HCT116 (cell line): Measurements from ENCODE around the gene SYNGR1. TPM values are rescaled to one million over a fixed set of nuclear protein-coding genes. Genes with fewer than 3 reads are reported as not detected.

Source experiments
- ATAC-seq: fragments of 200-7000 bp; cut with Tn5 transposase; 2 replicates; pipeline ENCODE4 v1.9.1; 2020; ENCODE audit warnings: mild to moderate bottlenecking, moderate library complexity
- BruUV-seq: library from RNA; stranded (reverse); fragments of 400-500 nt; replicated peaks from 2 replicates; lab custom pipeline; 2021; lab: Mats Ljungman, UMichigan
- CTCF ChIA-PET: fragments of 300-600 bp; sonication (Branson Sonifier 250); formaldehyde crosslinking; loops from one replicate; lab custom pipeline; 2021; ENCODE audit warnings: antibody characterized with exemption; lab: Charles Lee
- POLR2A ChIA-PET: fragments of 300-600, 350-600 bp; sonication (Branson Sonifier 250); formaldehyde crosslinking; loops from one replicate; lab custom pipeline; 2021; ENCODE audit warnings: antibody characterized with exemption; lab: Charles Lee
- RAD21 ChIA-PET, 2 experiments: fragments of 300-600 bp; sonication (Branson Sonifier 250); formaldehyde crosslinking; loops; one replicate each; lab custom pipeline; 2023; ENCODE audit warnings: low total read pairs in 2 of 2; ENCODE audit not compliant: uncharacterized antibody in 2 of 2, unreplicated experiment in 2 of 2, low non-redundant PET in 1 of 2; lab: Charles Lee
- DNase-seq: peaks from one replicate; pipeline ENCODE4 v3.0.0-alpha.2; 2010; ENCODE audit warnings: low read depth, low spot score
- H2AFZ ChIP-seq: fragments of 200-600 bp; shearing (Covaris generic), sonication (generic); 2 replicates; pipeline ENCODE4 v1.6.1; 2017; ENCODE audit warnings: low read depth, mixed run types, mixed read lengths, antibody characterized with exemption, low read length; ENCODE audit not compliant: poor library complexity, severe bottlenecking
- H3K27ac ChIP-seq: 2 replicates; pipeline ENCODE4 v1.5.1; 2012; ENCODE audit warnings: low read depth, low read length
- H3K27me3 ChIP-seq: fragments of 200-600 bp; sonication (generic); 2 replicates; pipeline ENCODE4 v1.6.1; 2016; ENCODE audit warnings: mixed run types, low read length, mixed read lengths; ENCODE audit not compliant: insufficient read depth
- H3K36me3 ChIP-seq, 2 experiments: fragments of 200-500 bp in 1 of 2; fragments of 200-600 bp in 1 of 2; sonication (Bioruptor generic) in 1 of 2; sonication (generic) in 1 of 2; 2 replicates each; pipeline versions ENCODE4 v1.5.1 to v1.6.1; 2014 to 2016; ENCODE audit warnings: low read length in 2 of 2, inconsistent platforms in 1 of 2, mixed read lengths in 1 of 2, mixed run types in 1 of 2; ENCODE audit not compliant: insufficient read depth in 2 of 2, control insufficient read depth in 1 of 2
- H3K4me1 ChIP-seq, 2 experiments: fragments of 200-600 bp in 1 of 2; sonication (generic) in 1 of 2; 2 replicates each; pipeline versions ENCODE4 v1.5.1 to v1.6.1; 2012 to 2017; ENCODE audit warnings: low read length in 2 of 2, inconsistent platforms in 1 of 2, mild to moderate bottlenecking in 1 of 2, mixed read lengths in 1 of 2, mixed run types in 1 of 2, moderate library complexity in 1 of 2; ENCODE audit not compliant: insufficient read depth in 2 of 2, control insufficient read depth in 1 of 2
- H3K4me2 ChIP-seq: fragments of 200-600 bp; sonication (generic); 2 replicates; pipeline ENCODE4 v1.6.1; 2017; ENCODE audit warnings: mixed run types, low read length, mixed read lengths
- H3K4me3 ChIP-seq, 2 experiments: fragments of 200-600 bp in 1 of 2; sonication (generic) in 1 of 2; replicated peaks in 1 of 2; 2 replicates each; pipeline ENCODE4 v1.5.1; 2011 to 2016; ENCODE audit warnings: low read length in 2 of 2, control low read depth in 1 of 2, low read depth in 1 of 2, mild to moderate bottlenecking in 1 of 2, mixed read lengths in 1 of 2, mixed run types in 1 of 2
- H3K79me2 ChIP-seq: fragments of 200-600 bp; sonication (generic); 2 replicates; pipeline ENCODE4 v1.6.1; 2017; ENCODE audit warnings: mild to moderate bottlenecking, mixed run types, low read length, moderate library complexity, mixed read lengths; ENCODE audit not compliant: insufficient read depth
- H3K9ac ChIP-seq: fragments of 200-600 bp; sonication (generic); 2 replicates; pipeline ENCODE4 v1.6.1; 2016; ENCODE audit warnings: low read length, mixed read lengths
- H3K9me2 ChIP-seq: fragments of 200-600 bp; sonication (generic), shearing (Covaris generic); 2 replicates; pipeline ENCODE4 v1.6.1; 2017; ENCODE audit warnings: mixed run types, mild to moderate bottlenecking, moderate library complexity; ENCODE audit not compliant: insufficient read depth
- H3K9me3 ChIP-seq, 2 experiments: fragments of 200-500 bp in 1 of 2; fragments of 200-600 bp in 1 of 2; sonication (Bioruptor generic) in 1 of 2; sonication (generic) in 1 of 2; 2 replicates each; pipeline ENCODE4 v1.6.1; 2014 to 2017; ENCODE audit warnings: low read length in 2 of 2, mixed read lengths in 2 of 2, inconsistent platforms in 1 of 2, low read depth in 1 of 2, mild to moderate bottlenecking in 1 of 2, mixed run types in 1 of 2, moderate library complexity in 1 of 2; ENCODE audit not compliant: control insufficient read depth in 1 of 2, insufficient read depth in 1 of 2
- H4K20me1 ChIP-seq: fragments of 200-600 bp; sonication (generic), shearing (Covaris generic); 2 replicates; pipeline ENCODE4 v1.6.1; 2017; ENCODE audit warnings: mixed run types, mild to moderate bottlenecking, moderate library complexity; ENCODE audit not compliant: insufficient read depth
- CBX3 ChIP-seq: IDR thresholded peaks from 2 replicates; pipeline ENCODE4 v1.6.1; 2012; ENCODE audit warnings: low read depth
- CEBPB ChIP-seq: IDR thresholded peaks from 2 replicates; pipeline ENCODE4 v1.6.1; 2012; ENCODE audit warnings: low read depth
- EGR1 ChIP-seq: IDR thresholded peaks from 2 replicates; pipeline ENCODE4 v1.6.1; 2012; ENCODE audit warnings: low read depth
- EZH2 ChIP-seq: fragments of 200-600 bp; sonication (generic); IDR thresholded peaks from 2 replicates; pipeline ENCODE4 v1.6.1; 2017; ENCODE audit warnings: antibody characterized with exemption, mixed run types
- EZH2phosphoT487 ChIP-seq: fragments of 200-600 bp; IDR thresholded peaks from 2 replicates; pipeline ENCODE4 v1.6.1; 2018; ENCODE audit warnings: antibody characterized with exemption, borderline replicate concordance
- FOSL1 ChIP-seq: IDR thresholded peaks from 2 replicates; pipeline ENCODE4 v1.6.1; 2012; ENCODE audit warnings: low read depth
- JUND ChIP-seq: IDR thresholded peaks from 2 replicates; pipeline ENCODE4 v1.6.1; 2012
- MAX ChIP-seq: IDR thresholded peaks from 2 replicates; pipeline ENCODE4 v1.6.1; 2012
- POLR2AphosphoS5 ChIP-seq: IDR thresholded peaks from 2 replicates; pipeline ENCODE4 v1.6.1; 2011; ENCODE audit warnings: mild to moderate bottlenecking, low read depth, low read length, moderate library complexity
- RAD21 ChIP-seq: IDR thresholded peaks from 2 replicates; pipeline ENCODE4 v1.6.1; 2012; ENCODE audit warnings: low read depth, mild to moderate bottlenecking
- SIN3A ChIP-seq: IDR thresholded peaks from 2 replicates; pipeline ENCODE4 v1.6.1; 2012; ENCODE audit warnings: low read depth
- SP1 ChIP-seq: IDR thresholded peaks from 2 replicates; pipeline ENCODE4 v1.6.1; 2012; ENCODE audit warnings: low read depth
- SRF ChIP-seq: IDR thresholded peaks from 2 replicates; pipeline ENCODE4 v1.6.1; 2012; ENCODE audit warnings: low read depth
- ZBTB33 ChIP-seq: IDR thresholded peaks from 2 replicates; pipeline ENCODE4 v1.6.1; 2011; ENCODE audit warnings: mild to moderate bottlenecking, low read length, moderate library complexity; ENCODE audit not compliant: insufficient replicate concordance; ENCODE audit errors: extremely low read depth
- ZFX ChIP-seq: fragments of 450-650 bp; IDR thresholded peaks from 2 replicates; pipeline ENCODE4 v1.6.1; 2017
- ZNF274 ChIP-seq: fragments of 200-500 bp; sonication (Bioruptor generic); IDR thresholded peaks from 2 replicates; pipeline ENCODE4 v1.6.1; 2014; ENCODE audit warnings: mild to moderate bottlenecking, low read depth, low read length, inconsistent platforms
- intact Hi-C: fragments of 100-400 bp; cut with micrococcal nuclease; formaldehyde crosslinking; loops from 2 replicates; pipeline ENCODE4 v1.10.0; 2022
- total RNA-seq: library from RNA; stranded (reverse); gene quantifications from one replicate; pipeline ENCODE4 v1.2.1, GENCODE V29; 2021; ENCODE audit not compliant: unreplicated experiment

The SYNGR1 gene
- total RNA-seq, 1 experiment from 2014 or later: 20.7 TPM

- ATAC-seq: no peak
- no TSS peak for BruUV-seq
- H3K9me3 ChIP-seq: no peaks in the 10 kb centered on the region
- TF ChIP-seq POLR2AphosphoS5 (no peak), SIN3A (no peak), CBX3 (no peak), RAD21 (no peak), SP1 (no peak), EZH2 (no peak), EZH2phosphoT487 (no peak), SRF (no peak), ZFX (no peak), MAX (no peak), JUND (no peak), ZBTB33 (no peak), ZNF274 (no peak), EGR1 (no peak), FOSL1 (no peak), CEBPB (no peak)
- TF ChIP-seq, all 23 proteins: peak for 0
- intact Hi-C loops: no loop called here
- Histone ChIP-seq H3K9me2 (no peaks in the 10 kb centered on the region), H3K79me2 (no peaks in the 10 kb centered on the region), H3K4me3 (no peak overlapping the region), H2AFZ (no peak overlapping the region), H3K4me2 (no peak overlapping the region), H4K20me1 (no peaks in the 10 kb centered on the region), H3K36me3 (peaks cover 2 to 5% of the 10 kb centered on the region in 2 experiments; a peak in 2 of 4 replicates), H3K4me1 (peaks cover 16 to 21% of the 10 kb centered on the region in 2 experiments), H3K9ac (no peak overlapping the region), H3K27ac (no peak overlapping the region), H3K27me3 (no peaks in the 10 kb centered on the region)
- no peak for DNase-seq
- RAD21 ChIA-PET: no interaction called here
- POLR2A ChIA-PET: no interaction called here
- CTCF ChIA-PET: no interaction called here
Measured at GRCh38 chr22:39433476-39434242, 83.9 kb downstream of the SYNGR1 start.
